Spleen (tissue), 7 donors: ENCODE results near the gene INPP4A.

Experiments used
- POLR2A ChIP-seq, 3 donors: fragments of 450-650 bp; IDR thresholded peaks; one replicate each; pipeline ENCODE4 v1.5.1; 2017; ENCODE audit warnings: antibody characterized with exemption in 3 of 3, mild to moderate bottlenecking in 1 of 3
- POLR2AphosphoS5 ChIP-seq, 3 donors: sonication (generic); formaldehyde crosslinking; IDR thresholded peaks; one replicate each; pipeline ENCODE4 v1.5.1; 2017; ENCODE audit warnings: antibody characterized with exemption in 3 of 3
- TF ChIP-seq, protein P1 (sequence below), 11 experiments: fragments of 200-600 bp in 7 of 11; fragments of 450-650 bp in 4 of 11; sonication (generic) in 4 of 11; IDR thresholded peaks in 8 of 11; conservative IDR thresholded peaks in 3 of 11; 1 replicate in 7 of 11; 2 replicates in 4 of 11; pipeline versions ENCODE4 v1.4.0 to v1.8.0; 2016 to 2021; ENCODE audit warnings: antibody characterized with exemption in 11 of 11, inconsistent platforms in 4 of 11, mild to moderate bottlenecking in 1 of 11
- donor health status: DM: no; HTN: no; CAD: no; lungs with moderate emphysema.
- donor health status: DM: no; HTN: no; CAD: no.
- donor health status: DM: no; HTN: no; CAD: no.

DNA sequence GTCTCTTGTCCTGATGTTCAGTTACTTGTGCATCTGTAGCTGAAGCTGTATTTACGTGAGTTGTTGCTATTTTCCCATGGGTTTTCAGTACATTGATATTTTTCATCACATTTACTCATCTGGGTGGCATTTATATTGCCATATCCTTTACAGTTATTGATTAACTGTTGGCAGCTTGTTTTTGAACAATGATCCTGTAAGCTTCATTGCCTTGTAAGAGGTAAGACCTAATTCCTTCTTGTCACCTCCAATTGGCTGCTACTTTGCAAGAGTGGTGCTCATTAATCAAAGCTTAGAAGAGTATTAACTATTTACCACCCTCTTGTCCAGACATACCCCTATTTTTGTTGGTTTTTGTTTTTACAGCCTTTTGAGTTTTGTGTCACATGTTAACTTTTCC is 88.9 kb downstream of the INPP4A start:
- TF ChIP-seq, protein P1, sequence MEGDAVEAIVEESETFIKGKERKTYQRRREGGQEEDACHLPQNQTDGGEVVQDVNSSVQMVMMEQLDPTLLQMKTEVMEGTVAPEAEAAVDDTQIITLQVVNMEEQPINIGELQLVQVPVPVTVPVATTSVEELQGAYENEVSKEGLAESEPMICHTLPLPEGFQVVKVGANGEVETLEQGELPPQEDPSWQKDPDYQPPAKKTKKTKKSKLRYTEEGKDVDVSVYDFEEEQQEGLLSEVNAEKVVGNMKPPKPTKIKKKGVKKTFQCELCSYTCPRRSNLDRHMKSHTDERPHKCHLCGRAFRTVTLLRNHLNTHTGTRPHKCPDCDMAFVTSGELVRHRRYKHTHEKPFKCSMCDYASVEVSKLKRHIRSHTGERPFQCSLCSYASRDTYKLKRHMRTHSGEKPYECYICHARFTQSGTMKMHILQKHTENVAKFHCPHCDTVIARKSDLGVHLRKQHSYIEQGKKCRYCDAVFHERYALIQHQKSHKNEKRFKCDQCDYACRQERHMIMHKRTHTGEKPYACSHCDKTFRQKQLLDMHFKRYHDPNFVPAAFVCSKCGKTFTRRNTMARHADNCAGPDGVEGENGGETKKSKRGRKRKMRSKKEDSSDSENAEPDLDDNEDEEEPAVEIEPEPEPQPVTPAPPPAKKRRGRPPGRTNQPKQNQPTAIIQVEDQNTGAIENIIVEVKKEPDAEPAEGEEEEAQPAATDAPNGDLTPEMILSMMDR (IDR thresholded peaks at IDR 0.05 in 8 of 11, conservative IDR thresholded peaks at IDR 0.05 in 3 of 11): no peak
- TF ChIP-seq POLR2AphosphoS5 (IDR thresholded peaks at IDR 0.05) (no peak), POLR2A (IDR thresholded peaks at IDR 0.05) (no peak)
